A172 (cell line): Measurements from ENCODE around the gene IFIT3. TPM values are rescaled to one million over a fixed set of nuclear protein-coding genes. Genes with fewer than 3 reads are reported as not detected.
"Not testable (repeated sequence)": the region's sequence is repeated elsewhere in the genome, so short reads cannot be mapped to it uniquely, and the experiment has no call there.

Experiments
- DNase-seq: peaks from one replicate; pipeline ENCODE4 v3.0.0-alpha.2; 2015; ENCODE audit warnings: low spot score
- total RNA-seq: library from RNA; depleted of rRNA; stranded (reverse); fragments of >200 nt; shearing (Covaris generic); gene quantifications from 2 replicates; pipeline ENCODE4 v1.2.3, GENCODE V29; 2014; rRNA removed

The IFIT3 gene, protein sequence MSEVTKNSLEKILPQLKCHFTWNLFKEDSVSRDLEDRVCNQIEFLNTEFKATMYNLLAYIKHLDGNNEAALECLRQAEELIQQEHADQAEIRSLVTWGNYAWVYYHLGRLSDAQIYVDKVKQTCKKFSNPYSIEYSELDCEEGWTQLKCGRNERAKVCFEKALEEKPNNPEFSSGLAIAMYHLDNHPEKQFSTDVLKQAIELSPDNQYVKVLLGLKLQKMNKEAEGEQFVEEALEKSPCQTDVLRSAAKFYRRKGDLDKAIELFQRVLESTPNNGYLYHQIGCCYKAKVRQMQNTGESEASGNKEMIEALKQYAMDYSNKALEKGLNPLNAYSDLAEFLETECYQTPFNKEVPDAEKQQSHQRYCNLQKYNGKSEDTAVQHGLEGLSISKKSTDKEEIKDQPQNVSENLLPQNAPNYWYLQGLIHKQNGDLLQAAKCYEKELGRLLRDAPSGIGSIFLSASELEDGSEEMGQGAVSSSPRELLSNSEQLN
- total RNA-seq, result 16.6 and 17.2 TPM in 2 replicates

- DNase-seq, result peak; percentile 86
These were observed at the start of gene IFIT3 for GRCh38 chr10:89327803-89328441. Gene IFIT3, plus strand, starts transcription at chr10:89327997. Its CDS starts 77 bp downstream, at chr10:89328074.

DNA sequence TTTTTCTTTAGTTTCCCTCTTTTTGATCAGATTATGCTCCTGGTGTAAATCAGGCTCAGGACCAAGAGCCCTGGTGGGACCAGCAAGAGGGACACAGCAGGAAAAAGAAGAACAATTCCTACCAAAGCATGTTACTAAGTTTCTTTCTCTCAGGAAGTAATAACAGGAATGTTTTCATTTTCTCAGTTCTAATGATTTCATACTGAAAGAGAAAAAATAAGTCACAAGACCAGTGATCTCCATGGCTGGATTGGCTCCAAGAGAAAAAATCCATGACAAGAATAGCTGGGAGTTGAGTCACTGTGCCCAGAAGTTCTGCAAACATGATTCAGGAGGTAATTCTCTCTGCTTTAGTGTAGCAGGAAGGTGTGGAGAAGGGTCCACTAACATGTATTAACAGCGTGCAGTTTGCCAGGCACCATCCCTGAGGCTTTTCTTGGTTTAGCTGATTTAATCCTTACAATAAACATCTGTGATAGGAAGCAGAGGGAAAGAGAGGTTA lies 49.7 kb upstream of the IFIT3 start:
- DNase-seq, result peak; percentile 94

GRCh38 chr10:89278900-89279392 lies 48.9 kb upstream of the IFIT3 start:
- no peak for DNase-seq

- DNase-seq, result peak; percentile 63
These were observed 48.4 kb upstream of the IFIT3 start for GRCh38 chr10:89279421-89279869.

DNA sequence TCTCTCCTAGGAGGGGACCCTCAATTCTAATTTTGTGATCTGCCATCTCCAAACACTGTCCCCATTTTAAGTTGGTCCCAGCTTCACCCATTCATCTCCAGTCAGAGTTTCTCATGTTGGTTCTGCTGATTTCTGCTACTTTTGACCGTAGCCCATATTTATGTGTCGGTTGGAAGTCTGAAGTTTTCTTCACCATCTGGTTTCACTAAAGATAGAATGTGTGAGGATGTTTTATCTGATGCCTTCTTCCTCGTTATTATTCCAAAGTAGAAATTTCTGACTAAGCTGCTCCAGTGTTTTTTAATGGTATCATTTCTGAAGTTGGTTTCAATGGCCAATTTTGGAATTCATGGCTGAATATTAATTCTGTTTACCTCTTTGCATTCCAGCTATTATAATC lies 47.3 kb upstream of the IFIT3 start:
- no peak for DNase-seq

- no peak for DNase-seq
These were observed 46.0 kb upstream of the IFIT3 start for GRCh38 chr10:89281606-89282395.

DNA sequence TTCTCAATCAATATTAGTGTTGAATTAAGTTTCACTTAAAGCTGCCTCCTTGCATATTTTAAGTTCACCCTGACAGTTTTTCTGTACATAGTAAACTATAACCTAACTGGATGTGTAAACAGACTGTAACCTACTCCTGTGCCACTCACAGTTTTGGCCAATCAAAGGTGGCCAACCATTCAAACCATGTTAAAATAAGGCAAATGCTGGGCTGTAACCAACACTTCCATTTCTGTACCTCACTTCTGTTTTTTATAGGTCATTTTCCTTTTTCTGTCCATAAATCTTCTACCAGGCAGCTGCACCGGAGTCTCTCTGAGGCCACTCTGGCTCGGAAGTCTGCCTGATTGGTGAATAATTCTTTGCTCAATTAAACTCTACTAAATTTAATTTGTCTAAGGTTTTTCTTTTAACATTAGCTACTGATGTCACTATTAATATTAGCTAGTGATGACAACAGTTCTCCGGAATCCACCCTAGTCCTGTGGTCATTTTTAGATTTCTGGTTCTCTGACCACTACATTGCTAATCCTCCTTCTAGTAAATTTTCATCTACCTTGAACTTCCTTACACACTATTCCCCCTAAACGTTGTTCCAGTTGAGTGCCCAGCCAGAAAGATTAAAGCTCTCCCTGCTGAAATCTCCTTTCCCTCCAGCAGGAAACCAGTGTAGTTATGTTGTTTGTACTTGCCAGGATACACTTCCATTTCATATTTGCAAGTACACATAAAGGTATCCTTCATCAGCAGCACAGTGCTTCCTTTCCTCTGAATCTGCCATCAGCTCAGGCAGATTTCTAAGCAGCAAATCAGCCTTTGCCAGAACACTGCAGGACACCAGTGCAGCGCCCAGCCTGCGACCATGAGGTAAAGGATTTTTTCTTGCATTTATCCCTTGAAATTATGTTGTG lies 44.5 kb upstream of the IFIT3 start:
- DNase-seq, result peak; percentile 70

GRCh38 chr10:89283936-89284475 lies 43.8 kb upstream of the IFIT3 start:
- peak; percentile 79 for DNase-seq

DNA sequence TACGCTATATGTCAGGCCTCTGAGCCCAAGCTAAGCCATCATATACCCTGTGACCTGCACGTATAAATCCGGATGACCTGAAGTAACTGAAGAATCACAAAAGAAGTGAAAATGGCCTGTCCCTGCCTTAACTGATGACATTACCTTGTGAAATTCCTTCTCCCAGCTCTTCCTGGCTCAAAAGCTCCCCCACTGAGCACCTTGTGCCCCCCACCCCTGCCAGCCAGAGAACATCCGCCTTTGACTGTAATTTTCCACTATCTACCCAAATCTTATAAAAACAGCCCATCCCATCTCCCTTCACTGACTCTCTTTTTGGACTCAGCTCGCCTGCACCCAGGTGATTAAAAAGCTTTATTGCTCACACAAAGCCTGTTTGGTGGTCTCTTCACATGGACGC lies 43.1 kb upstream of the IFIT3 start:
- not testable (repeated sequence) for DNase-seq

DNA sequence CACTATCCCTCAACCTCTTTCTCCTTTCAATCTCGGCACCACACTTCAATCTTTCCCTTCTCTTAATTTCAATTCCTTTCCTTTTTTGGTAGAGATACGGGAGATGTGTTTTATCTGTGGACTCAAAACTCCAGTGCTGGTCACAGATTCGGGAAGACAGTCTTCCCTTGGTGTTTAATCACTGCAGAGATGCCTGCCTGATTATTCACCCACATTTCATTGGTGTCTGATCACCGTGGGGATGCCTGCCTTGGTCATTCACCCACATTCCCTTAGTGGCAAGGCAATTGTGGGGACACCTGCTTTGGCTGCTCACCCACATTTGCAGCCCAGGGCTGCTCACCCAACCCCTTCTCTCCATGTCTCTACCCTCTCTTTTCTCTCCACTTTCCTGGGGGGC lies 42.5 kb upstream of the IFIT3 start:
- DNase-seq, result peak; percentile 67

- DNase-seq, result no peak
These were observed 33.0 kb upstream of the IFIT3 start for GRCh38 chr10:89294721-89295239.

DNA sequence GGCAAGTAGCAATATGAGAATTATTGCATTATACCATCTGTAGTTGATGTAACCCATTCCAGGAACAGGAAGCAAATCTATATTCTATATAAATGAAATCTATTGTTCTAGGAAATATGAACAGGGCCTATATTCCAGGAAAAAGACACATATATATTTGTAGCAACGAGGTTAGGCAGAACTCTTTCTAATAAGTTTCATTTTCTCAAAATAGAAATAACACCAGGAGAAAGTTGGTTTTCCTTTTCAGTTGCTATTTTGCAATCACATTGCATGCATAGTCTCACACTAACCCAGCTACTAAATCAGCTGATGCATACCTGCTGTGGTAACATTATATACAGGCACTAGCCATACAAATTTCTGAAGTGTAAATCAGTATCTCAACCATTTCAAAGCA lies 32.2 kb upstream of the IFIT3 start:
- no peak for DNase-seq

DNA sequence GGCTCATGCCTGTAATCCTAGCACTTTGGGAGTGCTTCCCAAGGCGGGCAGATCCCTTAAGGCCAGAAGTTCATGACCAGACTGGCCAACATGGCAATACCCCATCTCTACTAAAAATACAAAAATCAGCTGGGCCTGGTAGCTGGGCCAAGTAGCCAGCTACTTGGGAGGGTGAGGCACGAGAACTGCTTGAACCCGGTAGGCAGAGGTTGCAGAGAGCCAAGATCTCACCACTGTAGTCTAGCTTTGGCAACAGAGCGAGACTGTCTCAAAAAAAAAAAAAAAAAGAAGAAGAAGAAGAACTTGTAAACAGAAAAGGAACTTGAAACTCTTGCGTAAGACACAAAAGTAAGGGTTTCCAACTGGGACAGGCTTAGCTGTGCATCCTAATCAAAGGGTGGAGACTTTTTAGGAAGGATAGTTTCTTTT lies 31.6 kb upstream of the IFIT3 start:
- DNase-seq, result no peak

DNA sequence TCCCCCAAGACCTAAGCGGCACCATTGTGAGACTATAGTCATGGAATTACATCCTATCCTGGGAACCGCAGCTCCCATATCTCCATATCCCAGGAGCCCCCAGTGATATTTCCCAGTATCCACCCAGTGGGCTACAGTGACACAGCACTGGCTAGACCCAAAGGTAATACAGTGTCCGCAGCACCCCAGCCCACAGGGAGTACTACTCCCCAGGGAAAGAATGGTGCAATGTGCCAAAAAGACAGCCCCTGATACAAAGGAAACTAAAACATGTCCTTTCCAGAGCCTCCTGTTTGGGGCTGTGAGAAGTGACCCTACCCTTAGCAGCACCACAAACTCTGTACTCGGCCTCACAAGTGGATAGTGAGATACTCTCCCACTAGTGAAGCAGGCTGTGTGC lies 30.4 kb upstream of the IFIT3 start:
- DNase-seq, result no peak

DNA sequence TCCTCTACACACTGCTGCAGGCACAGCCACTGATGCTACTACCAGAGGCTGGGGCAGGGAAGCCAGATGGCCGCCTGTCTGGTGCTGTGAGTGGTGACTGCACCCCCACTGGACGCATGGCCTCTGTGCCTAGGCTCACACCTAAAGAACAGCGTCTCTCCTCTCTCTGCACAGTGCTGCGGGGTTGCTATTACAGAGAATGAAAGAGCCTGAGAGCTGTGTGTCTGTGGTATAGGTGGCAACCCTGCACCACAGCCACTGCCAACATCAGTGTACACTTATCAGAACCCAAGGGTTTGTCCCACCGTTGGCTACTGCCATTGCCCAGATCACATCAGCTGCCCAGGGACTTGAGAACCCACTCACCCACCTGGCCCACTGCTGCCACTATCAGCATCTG lies 30.0 kb upstream of the IFIT3 start:
- no peak for DNase-seq

GRCh38 chr10:89299031-89299430 lies 28.8 kb upstream of the IFIT3 start:
- DNase-seq, result no peak

DNA sequence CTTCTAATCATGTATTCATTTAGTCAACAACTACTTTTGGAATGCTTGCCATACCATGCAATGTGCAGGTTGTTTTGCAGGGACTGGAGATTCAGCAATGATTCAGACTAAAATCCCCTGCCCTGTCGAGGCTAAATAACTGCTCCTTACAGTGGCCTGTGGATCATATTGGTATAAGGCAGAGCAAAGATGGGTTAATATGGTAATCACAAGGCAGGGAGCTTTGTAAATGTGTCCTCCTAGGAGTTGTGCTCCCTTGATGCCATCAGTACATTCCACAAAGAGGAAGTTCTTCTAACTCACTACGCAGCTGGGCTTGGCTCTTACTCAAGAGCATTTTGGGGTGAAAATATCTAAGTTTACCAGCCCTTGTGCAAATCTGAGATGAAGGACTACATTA lies 26.6 kb upstream of the IFIT3 start:
- peak; percentile 51 for DNase-seq

DNA sequence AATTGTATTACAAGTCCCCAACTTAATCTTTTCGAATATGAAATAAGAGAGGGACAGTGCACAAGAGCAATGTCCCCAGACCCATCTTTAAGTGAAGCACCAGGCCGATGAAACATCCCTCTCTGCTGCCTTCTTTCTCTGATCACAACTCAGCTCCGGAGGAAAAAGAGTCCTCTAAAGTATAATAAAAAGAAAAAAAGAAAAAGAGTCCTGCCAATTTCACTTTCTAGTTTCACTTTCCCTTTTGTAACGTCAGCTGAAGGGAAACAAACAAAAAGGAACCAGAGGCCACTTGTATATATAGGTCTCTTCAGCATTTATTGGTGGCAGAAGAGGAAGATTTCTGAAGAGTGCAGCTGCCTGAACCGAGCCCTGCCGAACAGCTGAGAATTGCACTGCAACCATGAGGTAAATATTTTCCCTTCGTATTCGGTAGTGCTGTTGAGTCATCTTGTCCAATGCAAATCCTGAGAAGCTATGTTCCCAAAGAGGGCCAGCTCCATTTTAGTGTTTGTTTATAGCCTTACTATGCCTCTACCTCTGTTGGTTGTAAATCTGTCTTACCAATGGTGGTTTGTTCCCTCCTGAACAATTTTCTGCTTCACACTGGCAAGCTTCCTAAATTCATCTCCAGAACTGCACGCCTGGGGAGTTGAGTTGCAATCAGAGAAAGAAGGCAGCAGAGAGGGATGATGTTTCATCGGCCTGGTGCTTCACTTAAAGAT lies 25.9 kb upstream of the IFIT3 start, which contains the start of gene IFIT2:
Gene IFIT2, plus strand, starts transcription at position 326 of the 725 bp plus-strand sequence. Its CDS starts 78 bp downstream, at position 404.
- DNase-seq, result peak; percentile 70

DNA sequence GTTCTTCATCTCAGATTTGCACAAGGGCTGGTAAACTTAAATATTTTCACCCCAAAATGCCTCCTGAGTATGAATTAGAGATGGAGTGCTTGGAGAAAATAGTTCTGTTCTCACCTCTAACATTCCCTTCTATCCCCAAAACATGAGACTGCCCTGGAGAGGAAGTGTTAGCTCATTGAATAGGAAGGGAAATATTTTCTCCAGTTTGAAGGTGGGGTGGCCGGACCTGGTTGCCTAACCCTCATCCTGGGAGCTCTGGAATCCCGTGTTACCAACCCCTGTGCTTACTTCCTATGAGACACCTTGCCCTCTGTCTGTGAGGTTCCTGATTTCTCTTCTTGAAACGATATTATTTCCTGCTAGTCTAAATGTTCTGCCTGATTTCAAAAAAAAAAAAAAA lies 25.2 kb upstream of the IFIT3 start:
- DNase-seq, result no peak
